Sigmoid colon (tissue), 4 donors: ENCODE measurements around the gene ATP5F1D.

Experiments used
- CTCF ChIP-seq, 4 experiments: fragments of 450-650 bp in 3 of 4; fragments of 200-600 bp in 1 of 4; IDR thresholded peaks; one replicate each; pipeline ENCODE4 v1.5.1; 2016 to 2019; ENCODE audit warnings: antibody characterized with exemption in 4 of 4, mild to moderate bottlenecking in 3 of 4, moderate library complexity in 2 of 4
- EP300 ChIP-seq, 4 donors: sonication (generic); formaldehyde crosslinking; IDR thresholded peaks; one replicate each; pipeline ENCODE4 v1.6.1; 2017; ENCODE audit warnings: antibody characterized with exemption in 4 of 4
- POLR2A ChIP-seq, 2 donors: fragments of 450-650 bp; IDR thresholded peaks; one replicate each; pipeline ENCODE4 v1.6.1; 2016; ENCODE audit warnings: antibody characterized with exemption in 2 of 2, mild to moderate bottlenecking in 2 of 2, moderate library complexity in 2 of 2
- POLR2AphosphoS5 ChIP-seq, 4 donors: sonication (generic); formaldehyde crosslinking; IDR thresholded peaks; one replicate each; pipeline ENCODE4 v1.6.1; 2017; ENCODE audit warnings: antibody characterized with exemption in 4 of 4

GRCh38 chr19:1259876-1260748 lies 18.6 kb downstream of the ATP5F1D start:
- TF ChIP-seq EP300 (IDR thresholded peaks at IDR 0.05) (no peak), CTCF (IDR thresholded peaks at IDR 0.05) (no peak), POLR2A (IDR thresholded peaks at IDR 0.05) (no peak), POLR2AphosphoS5 (IDR thresholded peaks at IDR 0.05) (peak in 2 of 4 donors; percentile 30 to 47)
